ENCODE measurements around the gene TTLL9.
"Not testable (repeated sequence)": the region's sequence is repeated elsewhere in the genome, so short reads cannot be mapped to it uniquely, and the experiment has no call there.

GRCh38 chr20:31917962-31918412 is 47.6 kb downstream of the TTLL9 start:
- not testable (repeated sequence) for TF ChIP-seq CTCF (IDR thresholded peaks at IDR 0.05); REST (IDR thresholded peaks at IDR 0.05; ENCODE audit: insufficient read depth in 1 of 2, low read depth in 2 of 2, low read length in 1 of 2); POLR2AphosphoS5 (IDR thresholded peaks at IDR 0.05; ENCODE audit: low read depth, low read length); TCF7L2 (IDR thresholded peaks at IDR 0.05; ENCODE audit: low read depth, low read length); SIN3A (IDR thresholded peaks at IDR 0.05; ENCODE audit: borderline replicate concordance, insufficient read depth, low read depth, low read length)

All from Panc1 (cell line).